Parathyroid adenoma (tissue), 2 donors: ENCODE measurements around the gene MYOG.

Source experiments
- H2AFZ ChIP-seq: fragments of 300-600 bp; sonication (generic); one replicate; pipeline ENCODE4 v1.7.0; 2017; ENCODE audit warnings: antibody characterized with exemption, mild to moderate bottlenecking
- H3K27ac ChIP-seq: fragments of 300-600 bp; sonication (generic); one replicate; pipeline ENCODE4 v1.7.0; 2017
- H3K27me3 ChIP-seq: fragments of 300-600 bp; sonication (generic); one replicate; pipeline ENCODE4 v1.7.0; 2017; ENCODE audit warnings: low read length; ENCODE audit not compliant: control insufficient read depth, insufficient read depth
- H3K36me3 ChIP-seq: fragments of 300-600 bp; sonication (generic); one replicate; pipeline ENCODE4 v1.7.0; 2017; ENCODE audit warnings: low read length; ENCODE audit not compliant: control insufficient read depth, insufficient read depth
- H3K4me1 ChIP-seq: fragments of 300-600 bp; sonication (generic); one replicate; pipeline ENCODE4 v1.7.0; 2017; ENCODE audit warnings: control low read depth
- H3K4me2 ChIP-seq: fragments of 300-600 bp; sonication (generic); one replicate; pipeline ENCODE4 v1.7.0; 2017; ENCODE audit warnings: low read length
- H3K4me3 ChIP-seq: fragments of 300-600 bp; sonication (generic); one replicate; pipeline ENCODE4 v1.7.0; 2017; ENCODE audit warnings: low read depth, low read length
- H3K79me2 ChIP-seq: fragments of 300-600 bp; sonication (generic); one replicate; pipeline ENCODE4 v1.7.0; 2017; ENCODE audit warnings: control low read depth
- H3K9ac ChIP-seq: fragments of 300-600 bp; sonication (generic); one replicate; pipeline ENCODE4 v1.7.0; 2017; ENCODE audit warnings: mild to moderate bottlenecking
- H3K9me3 ChIP-seq: fragments of 300-600 bp; sonication (generic); one replicate; pipeline ENCODE4 v1.7.0; 2017; ENCODE audit warnings: low read length; ENCODE audit not compliant: control insufficient read depth
- CTCF ChIP-seq: fragments of 300-600 bp; sonication (generic); IDR thresholded peaks from one replicate; pipeline ENCODE4 v1.7.0; 2017; ENCODE audit warnings: antibody characterized with exemption, mild to moderate bottlenecking
- donor health status: primary hyperparathyroidism.

The MYOG gene

GRCh38 chr1:203099805-203100515, 14.1 kb upstream of the MYOG start:
- H3K9me3 ChIP-seq = no peaks in the 10 kb centered on the region
- no peak overlapping the region for H3K4me2 ChIP-seq
- no peaks in the 10 kb centered on the region for H3K27me3 ChIP-seq
- H3K36me3 ChIP-seq = no peaks in the 10 kb centered on the region
- no peaks in the 10 kb centered on the region for H3K4me1 ChIP-seq
- H3K27ac ChIP-seq = no peak overlapping the region
- no peak overlapping the region for H3K4me3 ChIP-seq
- H3K9ac ChIP-seq = no peak overlapping the region
- H3K79me2 ChIP-seq = no peaks in the 10 kb centered on the region
- no peak for TF ChIP-seq CTCF
- H2AFZ ChIP-seq = no peak overlapping the region

- no peak overlapping the region for H3K4me3 ChIP-seq
- no peak for TF ChIP-seq CTCF
- H3K9ac ChIP-seq = no peak overlapping the region
- no peaks in the 10 kb centered on the region for H3K4me1 ChIP-seq
- no peak overlapping the region for H3K27ac ChIP-seq
- H3K27me3 ChIP-seq = no peaks in the 10 kb centered on the region
- H3K36me3 ChIP-seq = no peaks in the 10 kb centered on the region
- no peak overlapping the region for H3K4me2 ChIP-seq
- H2AFZ ChIP-seq = no peak overlapping the region
- no peaks in the 10 kb centered on the region for H3K79me2 ChIP-seq
- H3K9me3 ChIP-seq = no peaks in the 10 kb centered on the region
Measured at GRCh38 chr1:203098914-203099520, 13.2 kb upstream of the MYOG start.

- TF ChIP-seq CTCF = no peak
- H3K4me3 ChIP-seq = no peak overlapping the region
- no peak overlapping the region for H3K4me2 ChIP-seq
- no peaks in the 10 kb centered on the region for H3K4me1 ChIP-seq
- H3K9me3 ChIP-seq = no peaks in the 10 kb centered on the region
- H3K27me3 ChIP-seq = no peaks in the 10 kb centered on the region
- H3K9ac ChIP-seq = no peak overlapping the region
- H3K36me3 ChIP-seq = no peaks in the 10 kb centered on the region
- H3K79me2 ChIP-seq = no peaks in the 10 kb centered on the region
- H2AFZ ChIP-seq = no peak overlapping the region
- H3K27ac ChIP-seq = no peak overlapping the region
Measured at GRCh38 chr1:203098445-203098844, 12.6 kb upstream of the MYOG start.

GRCh38 chr1:203097001-203097400, 11.2 kb upstream of the MYOG start:
- Histone ChIP-seq H3K36me3 (no peaks in the 10 kb centered on the region), H3K9me3 (no peaks in the 10 kb centered on the region), H3K27ac (no peak overlapping the region), H3K79me2 (no peaks in the 10 kb centered on the region), H3K4me3 (no peak overlapping the region), H2AFZ (no peak overlapping the region), H3K27me3 (no peaks in the 10 kb centered on the region), H3K4me2 (no peak overlapping the region), H3K4me1 (no peaks in the 10 kb centered on the region), H3K9ac (no peak overlapping the region)
- TF ChIP-seq CTCF = no peak

GRCh38 chr1:203096566-203096965, 10.8 kb upstream of the MYOG start:
- Histone ChIP-seq H3K4me1 (no peaks in the 10 kb centered on the region), H2AFZ (no peak overlapping the region), H3K27me3 (no peaks in the 10 kb centered on the region), H3K36me3 (no peaks in the 10 kb centered on the region), H3K27ac (no peak overlapping the region), H3K4me2 (no peak overlapping the region), H3K9me3 (no peaks in the 10 kb centered on the region), H3K4me3 (no peak overlapping the region), H3K9ac (no peak overlapping the region), H3K79me2 (no peaks in the 10 kb centered on the region)
- TF ChIP-seq CTCF = no peak
